SK-MEL-5 (cell line): Measurements from ENCODE around the gene DNAJC5. TPM values are rescaled to one million over a fixed set of nuclear protein-coding genes. Genes with fewer than 3 reads are reported as not detected.
"Not testable (repeated sequence)": the region's sequence is repeated elsewhere in the genome, so short reads cannot be mapped to it uniquely, and the experiment has no call there.

ENCODE experiments used
- DNase-seq: peaks from one replicate; pipeline ENCODE4 v3.0.0-alpha.2; 2016; ENCODE audit warnings: low read depth, low spot score
- in situ Hi-C: cut with HindIII; loops from 2 replicates; pipeline ENCODE4 v1.10.0; 2016; ENCODE audit warnings: low sequenced_read_pairs, high pct_unique_total_duplicates, low pct_unique_long_range_greater_than_20kb
- total RNA-seq: library from RNA; depleted of rRNA; stranded (reverse); fragments of >200 nt; shearing (Covaris generic); gene quantifications from 2 replicates; pipeline ENCODE4 v1.2.3, GENCODE V29; 2014

The DNAJC5 gene
- total RNA-seq, 1 experiment from 2014 or later = 58.1 TPM

DNA sequence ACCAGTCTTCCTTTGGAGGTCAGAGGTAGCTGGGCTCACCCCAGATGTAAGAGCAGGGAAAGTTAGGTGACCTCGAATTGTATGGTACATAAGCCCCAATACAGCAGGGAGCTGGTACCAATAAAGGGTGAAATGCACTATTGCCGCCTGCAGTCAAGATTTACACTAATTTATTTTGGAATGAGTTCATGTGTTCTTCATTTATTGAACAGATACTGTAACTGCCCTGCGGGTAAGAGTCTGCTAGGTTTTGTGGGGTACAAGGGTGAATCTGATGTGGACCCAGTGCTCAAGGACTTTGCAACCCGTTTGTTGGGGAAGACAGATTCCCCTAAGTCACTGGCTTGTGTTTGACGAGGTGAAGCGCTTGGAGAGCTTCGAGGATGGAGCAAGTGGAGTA, 2.5 kb upstream of the DNAJC5 start:
- in situ Hi-C loops = no loop called here
- no peak for DNase-seq

DNA sequence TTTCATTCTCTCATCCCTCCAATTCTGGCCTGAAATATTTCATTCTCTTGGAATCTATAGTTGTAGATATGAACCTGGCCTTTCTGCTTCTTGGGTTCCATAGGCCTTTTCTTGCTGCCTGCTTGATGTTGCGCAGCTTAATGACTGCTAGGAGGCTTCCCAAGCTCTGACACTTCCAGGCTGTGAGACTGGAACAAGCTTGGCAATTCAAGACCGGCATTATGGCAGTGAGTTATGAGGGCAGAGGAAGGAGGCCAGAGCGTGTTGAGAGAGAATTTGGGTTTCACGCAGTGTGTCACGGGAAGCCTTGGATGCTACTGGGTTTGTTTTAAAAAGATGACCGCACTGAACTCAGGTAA, 948 bp upstream of the DNAJC5 start:
- in situ Hi-C loops = no loop called here
- no peak for DNase-seq

DNA sequence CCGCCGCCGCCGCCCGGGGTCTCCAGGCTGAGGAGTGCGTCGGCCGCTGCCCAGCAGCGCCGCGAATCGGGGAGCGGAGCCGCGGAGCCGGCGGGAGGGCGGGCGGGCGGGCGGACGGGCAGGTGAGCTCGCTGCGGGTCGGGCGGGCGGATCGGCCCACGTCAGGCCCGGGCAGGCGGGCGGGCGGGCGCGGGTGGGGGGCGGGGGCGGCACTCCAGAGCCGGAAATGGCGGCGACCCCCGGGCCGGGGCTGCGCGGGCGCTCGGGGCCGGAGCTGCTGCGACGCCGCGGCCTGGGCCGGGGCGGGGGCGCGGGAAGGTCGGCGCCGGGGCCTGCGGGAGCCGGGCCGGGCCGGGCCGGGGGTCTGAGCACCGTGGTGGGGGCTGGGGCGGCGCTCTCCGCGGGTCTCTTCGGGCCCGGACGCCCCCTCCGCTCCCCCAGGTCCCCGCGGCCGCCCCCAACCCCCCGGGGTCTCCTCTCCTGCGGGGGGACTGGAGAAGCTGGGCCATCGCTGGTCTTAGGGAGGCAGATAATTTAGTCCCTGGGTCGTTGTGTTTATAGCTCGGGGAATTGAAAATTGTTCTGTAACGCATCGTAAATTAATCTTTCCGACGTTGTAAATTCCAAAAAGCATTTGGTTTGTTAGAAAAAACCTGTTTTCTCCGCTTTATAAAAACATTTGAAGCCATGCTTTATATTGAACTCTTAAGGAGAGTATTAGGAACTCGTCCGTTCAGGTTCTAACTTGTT, 451 bp downstream of the DNAJC5 start:
- in situ Hi-C loops = no loop called here
- no peak for DNase-seq

DNA sequence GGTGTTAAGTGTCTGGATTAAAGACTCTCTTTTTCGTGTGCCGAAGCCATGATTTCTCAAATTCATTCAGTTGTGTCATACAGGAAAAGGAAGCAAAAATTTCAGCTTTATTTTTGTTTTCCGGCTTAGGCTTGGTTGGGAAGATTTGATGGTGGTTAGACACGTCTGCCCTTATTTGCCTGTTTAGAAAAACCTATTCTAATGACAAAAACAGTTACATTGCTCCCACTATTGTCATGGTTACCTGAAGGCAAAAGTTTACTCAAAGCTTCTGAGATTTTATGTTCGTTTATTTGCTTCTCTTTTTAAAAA, 982 bp downstream of the DNAJC5 start:
- no peak for DNase-seq
- in situ Hi-C loops = no loop called here

DNA sequence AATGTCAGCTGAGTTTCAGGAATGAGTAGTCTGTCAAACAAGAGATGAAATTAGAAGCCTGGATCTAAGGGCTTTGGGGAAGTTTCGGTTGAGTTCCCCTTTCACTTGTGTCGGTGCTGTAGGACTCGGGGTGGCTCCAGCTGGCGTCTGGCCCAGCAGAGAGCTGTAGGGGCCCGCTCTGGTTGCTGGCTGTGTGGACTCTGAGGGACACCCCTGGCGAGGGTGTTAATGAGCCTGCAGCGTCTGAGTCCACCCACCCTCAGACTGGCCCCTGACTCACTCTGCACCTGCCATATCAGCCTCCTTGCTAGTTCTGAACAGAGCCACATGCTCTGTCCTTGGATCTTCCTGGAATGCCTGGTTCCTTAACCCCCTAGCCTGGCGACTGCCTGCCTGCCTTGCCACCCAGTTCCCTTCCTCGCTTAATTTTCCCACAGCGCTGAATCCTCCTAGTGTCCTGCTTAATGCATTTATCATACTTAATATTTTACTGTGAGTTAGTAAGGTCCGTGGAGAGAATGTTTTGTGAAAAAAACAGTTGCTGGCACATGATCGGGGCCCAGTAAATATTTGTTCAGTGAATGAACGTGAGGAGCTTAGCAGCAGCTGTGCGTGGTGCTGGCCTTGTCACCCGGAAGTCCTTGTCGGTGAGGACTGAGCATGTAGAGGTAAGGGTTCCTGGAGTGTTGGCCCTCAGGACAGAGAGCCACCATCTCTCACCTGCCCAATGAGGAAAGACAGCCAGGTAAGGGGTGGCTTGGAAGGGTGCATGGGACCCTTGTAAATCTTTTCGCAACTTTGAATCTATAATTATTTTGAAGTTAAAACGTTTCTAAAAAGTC, 1.6 kb downstream of the DNAJC5 start:
- no peak for DNase-seq
- in situ Hi-C loops = no loop called here

DNA sequence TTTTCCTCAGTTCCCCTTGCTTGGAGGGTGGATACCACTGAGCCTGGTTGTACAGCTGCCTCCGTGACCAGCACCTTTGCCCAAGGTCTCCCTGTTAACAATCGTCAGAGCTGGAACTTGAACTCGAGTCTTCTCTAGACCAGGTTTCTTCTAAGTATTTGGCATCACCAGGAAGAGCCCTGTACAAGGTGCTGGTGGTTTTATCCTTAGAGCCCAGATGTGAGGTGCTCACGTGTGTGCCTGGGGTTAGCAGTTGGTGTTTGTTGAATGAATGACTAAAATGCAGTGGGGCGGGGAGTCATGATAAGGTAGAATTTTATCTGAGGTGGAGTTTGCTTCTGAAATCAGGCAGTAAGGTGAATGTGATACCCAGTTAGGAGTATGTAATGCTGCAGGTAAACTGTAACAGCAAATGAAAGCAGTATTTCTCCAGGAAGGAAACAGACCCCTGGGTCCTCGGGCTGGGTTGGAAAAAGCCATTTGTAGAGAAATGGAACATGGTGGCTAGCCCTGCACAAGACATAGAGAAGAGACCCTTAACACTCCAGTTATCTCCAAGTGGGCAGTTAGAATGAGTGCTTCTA, 3.1 kb downstream of the DNAJC5 start:
- DNase-seq = no peak
- in situ Hi-C loops = no loop called here

DNA sequence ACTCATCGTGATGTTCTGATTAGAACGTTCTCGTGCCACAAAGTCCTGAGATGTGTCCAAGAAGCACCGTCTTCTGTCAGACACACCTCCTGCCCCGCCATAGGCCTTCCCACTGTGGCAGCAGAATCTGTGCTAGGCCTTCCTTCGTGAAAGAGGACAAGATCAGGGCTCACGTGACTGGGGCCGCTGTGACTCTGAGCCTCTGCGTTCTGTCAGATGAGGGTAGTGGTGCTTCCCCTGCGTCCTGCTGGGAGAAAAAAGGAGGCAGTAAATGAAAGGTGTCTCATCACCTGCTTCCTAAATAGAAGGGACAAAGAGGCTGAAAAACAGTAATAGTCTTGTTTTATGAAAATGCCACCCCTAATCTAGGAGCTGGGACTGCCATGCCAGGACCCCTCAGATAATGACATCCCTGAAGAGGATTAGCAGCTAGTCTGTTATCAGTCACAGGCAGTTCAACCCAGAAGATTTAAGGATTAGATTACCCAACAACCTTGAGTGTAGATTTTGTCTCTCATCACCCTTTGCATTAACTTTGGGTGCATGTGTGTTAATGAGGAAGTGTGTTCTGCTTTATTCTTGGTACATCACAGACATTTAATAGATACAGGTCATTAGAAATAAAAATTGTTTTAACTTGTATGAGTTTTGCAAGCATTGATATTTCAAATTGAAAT, 4.1 kb downstream of the DNAJC5 start:
- DNase-seq = no peak
- in situ Hi-C loops = no loop called here

DNA sequence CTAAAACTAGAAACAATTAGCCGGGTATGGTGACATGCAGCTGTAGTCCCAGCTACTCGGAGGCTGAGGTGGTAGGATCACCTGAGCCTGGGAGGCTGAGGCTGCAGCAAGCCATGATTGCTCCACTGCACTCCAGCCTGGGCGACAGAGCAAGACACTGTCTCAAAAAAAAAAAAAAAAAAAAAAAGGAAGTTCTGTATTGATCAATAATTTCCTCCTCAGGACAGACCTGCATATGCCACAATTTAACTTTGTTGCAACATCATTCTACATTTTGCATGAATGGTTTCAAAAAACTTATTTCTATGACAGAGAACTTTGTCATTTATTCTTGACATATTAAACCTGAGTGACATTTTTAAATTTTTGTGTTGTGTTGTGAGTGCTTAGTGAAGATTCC, 5.5 kb downstream of the DNAJC5 start:
- in situ Hi-C loops = no loop called here
- DNase-seq = no peak

DNA sequence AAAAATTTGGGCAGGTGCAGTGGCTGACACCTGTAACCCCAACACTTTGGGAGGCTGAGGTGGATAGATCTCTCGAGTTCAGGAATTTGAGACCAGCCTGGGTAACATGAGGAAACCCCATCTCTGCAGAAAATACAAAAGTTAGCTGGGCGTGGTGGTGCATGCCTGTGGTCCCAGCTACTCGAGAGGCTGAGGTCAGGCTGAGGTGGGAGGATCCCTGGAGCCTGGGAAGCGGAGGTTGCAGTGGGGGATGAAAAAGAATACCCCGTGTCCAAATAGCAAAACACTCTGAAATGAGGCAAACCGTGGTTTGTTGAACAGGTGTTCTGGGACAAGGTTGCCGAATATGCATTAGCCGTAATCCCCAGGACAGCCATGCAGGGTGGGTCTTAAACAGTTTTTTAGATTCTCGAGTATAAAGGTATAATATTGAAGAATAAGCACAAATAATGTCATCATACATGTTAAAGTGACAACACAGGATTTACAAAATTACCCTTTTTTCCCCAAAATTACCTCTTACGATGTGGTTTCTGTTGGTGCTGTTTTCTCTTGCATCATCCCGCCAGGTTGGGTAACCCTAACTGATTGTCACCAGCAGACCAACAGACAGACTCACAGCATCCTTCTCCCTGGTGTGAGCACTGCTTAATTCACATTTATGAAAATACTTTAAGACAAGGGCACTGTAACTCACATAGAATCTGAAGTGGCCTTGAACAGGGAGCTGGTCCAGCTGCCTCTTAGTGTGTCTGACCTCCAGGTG, 9.1 kb downstream of the DNAJC5 start:
- in situ Hi-C loops = no loop called here
- DNase-seq = no peak

DNA sequence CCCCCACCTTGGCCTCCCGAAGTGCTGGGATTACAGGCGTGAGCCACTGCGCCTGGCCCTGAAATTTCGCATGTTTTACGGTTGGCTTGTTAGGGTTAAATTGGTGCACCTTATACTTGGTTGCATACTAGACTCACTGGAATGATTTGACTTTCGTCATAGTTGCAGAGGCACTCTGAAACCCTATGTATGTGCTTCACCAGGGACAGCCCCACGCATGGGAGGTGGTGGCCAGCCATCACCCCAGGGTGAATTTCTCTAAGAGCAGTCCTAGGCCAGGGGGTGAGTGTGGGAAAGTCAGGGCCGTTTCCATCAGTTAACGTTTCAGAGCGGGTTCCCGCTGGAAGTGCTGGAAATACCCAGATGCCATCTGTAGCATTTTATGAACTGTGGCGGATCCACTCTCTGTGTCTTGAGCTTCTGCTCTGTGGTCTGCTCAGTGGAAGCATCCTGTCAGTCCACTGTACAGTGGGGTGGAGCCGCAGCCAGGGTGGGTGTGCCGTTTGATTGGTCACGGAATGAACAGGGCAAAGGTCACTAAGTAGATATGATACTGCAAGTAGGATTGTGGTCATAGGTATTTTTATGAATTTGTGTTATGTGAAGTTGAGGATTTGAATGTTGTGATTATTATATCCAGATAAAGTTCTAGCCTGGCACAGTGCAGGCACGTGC, 13.2 kb downstream of the DNAJC5 start:
- DNase-seq = no peak
- in situ Hi-C loops = no loop called here

DNA sequence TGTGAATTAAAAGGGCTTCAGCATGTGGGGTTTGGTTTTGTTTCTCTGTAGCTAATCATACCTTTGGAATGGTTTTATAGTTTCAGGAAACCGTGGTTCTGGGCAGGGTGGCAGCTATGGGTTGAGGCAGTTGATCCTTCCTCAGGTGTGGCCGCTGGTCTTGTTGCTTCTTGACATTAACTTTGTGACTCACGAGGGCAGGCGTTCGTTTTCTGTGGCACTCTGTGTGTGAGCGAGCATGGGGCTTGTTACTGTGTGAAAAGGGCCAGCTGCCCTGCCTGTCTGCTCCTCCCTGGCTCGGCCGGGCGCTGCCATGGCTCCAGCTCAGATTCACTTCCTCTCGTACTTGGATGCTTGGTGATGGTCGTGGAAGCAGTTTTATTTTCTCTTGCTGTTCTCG, 16.2 kb downstream of the DNAJC5 start:
- no peak for DNase-seq
- in situ Hi-C loops = no loop called here

DNA sequence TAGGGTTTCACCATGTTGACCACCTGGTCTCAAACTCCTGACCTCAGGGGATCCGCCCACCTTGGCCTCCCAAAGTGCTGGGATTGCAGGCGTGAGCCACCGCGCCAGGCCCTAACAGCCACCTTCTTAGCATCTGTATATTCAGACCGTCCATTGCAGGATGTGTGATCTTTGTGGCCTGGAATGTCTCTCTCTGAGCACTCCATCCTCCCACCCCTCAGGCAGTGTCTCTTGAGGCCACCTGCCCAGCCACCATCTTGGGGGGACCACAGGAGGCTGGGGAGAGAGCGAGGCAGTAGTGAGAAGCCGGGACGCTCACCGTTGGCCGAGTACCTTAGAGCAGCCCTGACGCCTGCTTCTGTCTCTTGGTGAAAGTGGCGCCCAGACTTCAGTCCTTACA, 18.8 kb downstream of the DNAJC5 start:
- in situ Hi-C loops = no loop called here
- no peak for DNase-seq

DNA sequence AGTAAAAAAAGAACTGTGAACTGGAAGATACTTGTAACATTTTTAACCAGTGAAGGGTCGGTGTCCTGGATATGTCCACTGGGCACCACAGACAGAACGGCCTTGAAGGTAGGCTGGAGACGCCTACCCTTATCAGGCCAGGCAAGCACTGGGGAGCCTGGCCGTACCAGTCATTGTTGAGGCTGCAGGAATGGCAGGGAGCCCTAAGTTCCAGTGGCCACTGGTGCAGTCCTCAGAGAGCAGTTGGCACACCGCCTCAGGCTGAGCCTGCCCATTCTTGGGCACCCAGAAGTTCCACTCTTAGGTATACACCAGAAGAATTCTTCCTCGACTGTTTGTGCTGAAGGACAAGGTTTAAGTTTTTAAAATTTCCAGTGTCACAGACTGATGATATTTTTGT, 20.5 kb downstream of the DNAJC5 start:
- in situ Hi-C loops = no loop called here
- no peak for DNase-seq

DNA sequence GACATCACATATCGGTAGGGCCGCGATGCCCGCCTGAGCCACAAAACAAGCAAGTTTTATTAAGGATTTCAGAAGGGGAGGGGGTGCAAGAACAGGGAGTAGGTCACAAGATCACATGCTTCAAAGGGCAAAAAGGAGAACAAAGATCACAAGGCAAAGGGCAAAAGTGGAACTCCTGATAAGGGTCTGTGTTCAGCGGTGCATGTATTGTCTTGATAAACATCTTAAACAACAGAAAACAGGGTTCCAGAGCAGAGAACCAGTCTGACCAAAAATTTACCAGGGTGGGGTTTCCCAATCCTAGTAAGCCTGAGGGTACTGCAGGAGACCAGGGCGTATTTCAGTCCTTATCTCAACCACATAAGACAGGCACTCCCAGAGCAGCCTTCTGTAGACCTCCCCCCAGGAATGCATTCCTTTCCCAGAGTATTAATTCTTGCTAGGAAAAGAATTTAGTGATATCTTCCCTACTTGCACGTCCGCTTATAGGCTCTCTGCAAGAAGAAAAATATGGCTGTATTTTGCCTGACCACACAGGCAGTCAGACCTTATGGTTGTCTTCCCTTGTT, 21.5 kb downstream of the DNAJC5 start:
- DNase-seq, in situ Hi-C loops: not testable (repeated sequence)

DNA sequence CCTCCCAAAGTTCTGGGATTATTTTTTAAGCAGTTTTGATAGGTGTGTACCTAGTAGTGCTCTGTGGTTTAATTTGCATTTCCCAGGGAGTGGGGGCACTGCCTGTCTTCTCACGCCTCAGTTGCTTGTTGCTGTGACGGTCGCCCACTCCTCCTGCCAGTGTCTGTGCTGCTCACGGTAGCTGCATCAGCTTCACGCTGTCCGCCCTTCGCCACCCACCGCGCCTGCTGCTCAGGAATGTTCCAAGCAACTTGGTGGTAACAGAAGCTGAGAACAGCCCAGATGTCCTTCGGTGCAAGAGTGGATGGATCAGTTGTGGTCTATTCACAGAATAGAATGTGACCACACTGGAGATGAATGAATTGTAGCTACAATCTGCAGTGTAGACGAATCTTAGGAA, 22.9 kb downstream of the DNAJC5 start:
- in situ Hi-C loops = no loop called here
- DNase-seq = no peak

DNA sequence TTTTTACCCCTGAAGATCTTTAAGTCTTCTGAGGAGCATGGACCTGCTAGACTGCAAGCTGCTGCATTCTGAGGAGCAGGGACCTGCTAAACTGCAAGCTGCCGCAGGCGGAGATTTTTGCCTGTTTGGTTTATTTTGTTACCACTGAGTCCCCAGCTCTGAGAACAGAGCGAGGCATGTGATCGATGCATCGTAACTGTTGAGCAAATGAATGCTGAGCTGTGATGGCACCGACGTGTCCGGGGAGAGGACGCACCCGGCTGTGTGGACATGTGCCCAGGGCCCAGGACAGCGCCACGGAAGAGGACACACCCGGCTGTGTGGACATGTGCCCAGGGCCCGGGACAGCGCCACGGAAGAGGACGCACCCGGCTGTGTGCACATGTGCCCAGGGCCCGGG, 24.2 kb downstream of the DNAJC5 start:
- DNase-seq = no peak
- in situ Hi-C loops = no loop called here

DNA sequence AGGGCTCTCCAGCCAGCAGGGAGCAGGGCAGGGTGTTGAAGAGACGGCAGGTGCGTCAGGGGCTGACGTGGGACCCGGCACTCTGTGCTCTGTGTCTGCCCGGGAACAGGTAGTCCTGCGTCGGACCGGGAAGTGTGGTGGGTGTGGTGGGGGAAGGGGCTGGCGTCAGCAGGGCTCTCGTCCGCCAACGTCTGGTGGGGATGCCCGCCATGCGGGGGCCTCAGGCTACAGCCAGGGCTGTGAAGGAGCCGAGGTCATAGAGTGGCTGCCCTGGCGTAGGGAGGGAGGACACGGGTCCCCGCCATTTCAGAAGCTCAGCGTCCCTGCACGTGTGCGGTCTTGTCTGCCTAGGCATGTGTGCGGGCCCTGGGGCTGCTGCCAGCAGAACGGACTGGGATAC, 25.3 kb downstream of the DNAJC5 start:
- DNase-seq = no peak
- in situ Hi-C loops = no loop called here
